Measurements from ENCODE around the gene MALSU1.

Gene MALSU1

GRCh38 chr7:23298885-23299769 is at the start of gene MALSU1:
Gene MALSU1, plus strand, starts transcription at chr7:23299339. Its CDS starts 14 bp downstream, at chr7:23299353.
- DNase-seq, result peak; percentile 98 to 99

- DNase-seq, result no peak
These were observed 49.7 kb upstream of the MALSU1 start for GRCh38 chr7:23249486-23249885.

- DNase-seq, result no peak
These were observed 45.0 kb upstream of the MALSU1 start for GRCh38 chr7:23254051-23254681.

GRCh38 chr7:23256731-23257130 is 42.4 kb upstream of the MALSU1 start:
- DNase-seq, result no peak

- no peak for DNase-seq
These were observed 38.8 kb upstream of the MALSU1 start for GRCh38 chr7:23260371-23260770.

- DNase-seq, result peak; percentile 62 to 70
These were observed 37.2 kb upstream of the MALSU1 start for GRCh38 chr7:23261843-23262452.

- DNase-seq, result no peak
These were observed 34.2 kb upstream of the MALSU1 start for GRCh38 chr7:23264916-23265458.

- no peak for DNase-seq
These were observed 32.2 kb upstream of the MALSU1 start for GRCh38 chr7:23266918-23267317.

GRCh38 chr7:23267357-23267756 is 31.8 kb upstream of the MALSU1 start:
- DNase-seq, result no peak

- DNase-seq, result no peak
These were observed 31.0 kb upstream of the MALSU1 start for GRCh38 chr7:23268167-23268566.

GRCh38 chr7:23268746-23269145 is 30.4 kb upstream of the MALSU1 start:
- no peak for DNase-seq

GRCh38 chr7:23272275-23272674 is 26.9 kb upstream of the MALSU1 start:
- DNase-seq, result no peak

GRCh38 chr7:23273141-23273599 is 26.0 kb upstream of the MALSU1 start:
- DNase-seq, result peak; percentile 95 to 97

- DNase-seq, result no peak
These were observed 23.2 kb upstream of the MALSU1 start for GRCh38 chr7:23275912-23276311.

GRCh38 chr7:23276376-23276775 is 22.8 kb upstream of the MALSU1 start:
- no peak for DNase-seq

GRCh38 chr7:23276947-23277346 is 22.2 kb upstream of the MALSU1 start:
- no peak for DNase-seq

- DNase-seq, result peak in 1 of 2 donors; percentile 33
These were observed 21.7 kb upstream of the MALSU1 start for GRCh38 chr7:23277359-23277989.

- no peak for DNase-seq
These were observed 19.2 kb upstream of the MALSU1 start for GRCh38 chr7:23279819-23280525.

GRCh38 chr7:23283086-23283485 is 16.1 kb upstream of the MALSU1 start:
- no peak for DNase-seq

- no peak for DNase-seq
These were observed 14.3 kb upstream of the MALSU1 start for GRCh38 chr7:23284871-23285270.

- DNase-seq, result no peak
These were observed 13.2 kb upstream of the MALSU1 start for GRCh38 chr7:23285657-23286646.

All from stimulated activated CD4-positive, alpha-beta T cell treated with anti-CD3 and anti-CD28 coated beads, Interleukin-2, amount 100 ng/mL, for 24 hours (primary cell).